Thyroid gland (tissue), 4 donors: ENCODE results near the gene DOCK8.

Source experiments
- CTCF ChIP-seq, 6 experiments: fragments of 200-600 bp in 3 of 6; fragments of 450-650 bp in 3 of 6; sonication (generic) in 3 of 6; IDR thresholded peaks; one replicate each; pipeline ENCODE4 v1.5.1; 2016 to 2019; ENCODE audit warnings: antibody characterized with exemption in 6 of 6, mild to moderate bottlenecking in 2 of 6, inconsistent platforms in 1 of 6, moderate library complexity in 1 of 6
- POLR2A ChIP-seq, 2 donors: fragments of 450-650 bp; IDR thresholded peaks; one replicate each; pipeline ENCODE4 v1.6.1; 2017; ENCODE audit warnings: antibody characterized with exemption in 2 of 2, mild to moderate bottlenecking in 2 of 2, moderate library complexity in 1 of 2

- TF ChIP-seq CTCF (IDR thresholded peaks at IDR 0.05) (no peak), POLR2A (IDR thresholded peaks at IDR 0.05) (no peak)
These were observed 271.5 kb downstream of the DOCK8 start for GRCh38 chr9:486156-486555.
